ENCODE measurements around the gene SMTNL1. TPM values are rescaled to one million over a fixed set of nuclear protein-coding genes. Genes with fewer than 3 reads are reported as not detected.

Gene SMTNL1
- total RNA-seq, 1 experiment from 2014 or later = not detected

DNA sequence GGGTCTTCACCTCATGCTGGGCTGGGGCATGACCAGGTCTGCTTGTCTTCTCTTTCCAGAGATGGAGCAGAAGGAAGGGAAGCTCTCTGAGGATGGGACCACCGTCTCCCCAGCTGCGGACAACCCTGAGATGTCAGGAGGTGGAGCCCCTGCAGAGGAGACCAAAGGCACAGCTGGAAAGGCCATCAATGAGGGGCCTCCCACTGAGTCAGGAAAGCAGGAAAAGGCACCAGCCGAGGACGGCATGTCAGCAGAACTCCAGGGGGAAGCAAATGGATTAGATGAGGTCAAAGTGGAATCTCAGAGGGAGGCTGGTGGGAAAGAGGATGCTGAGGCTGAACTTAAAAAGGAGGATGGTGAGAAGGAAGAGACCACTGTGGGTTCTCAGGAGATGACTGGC, 5.2 kb downstream of the SMTNL1 start:
- no peak overlapping the region for H3K27ac Mint-ChIP-seq
- H3K79me2 ChIP-seq (ENCODE audit: insufficient read depth, low read length) = no peaks in the 10 kb centered on the region
- H3K4me1 Mint-ChIP-seq = peaks cover 25 to 44% of the 10 kb centered on the region in 2 experiments
- H2BK120ac ChIP-seq (ENCODE audit: low read depth, low read length, poor library complexity, severe bottlenecking) = no peak overlapping the region
- no peaks in the 10 kb centered on the region for H3K27me3 ChIP-seq (ENCODE audit: insufficient read depth, low read length)
- no peak overlapping the region for H4K91ac ChIP-seq (ENCODE audit: insufficient read length, low read depth, low read length)
- no peaks in the 10 kb centered on the region for H3K9me3 ChIP-seq (ENCODE audit: control insufficient read depth, low read depth, low read length)
- H3K36me3 Mint-ChIP-seq (ENCODE audit: insufficient read depth in 1 of 3, low read depth in 3 of 3) = peaks cover 0 to 3% (median 0%) of the 10 kb centered on the region in 3 experiments; a peak in 2 of 7 replicates
- H3K23ac ChIP-seq (ENCODE audit: insufficient read length, low read depth, low read length) = no peak overlapping the region
- H2AK5ac ChIP-seq (ENCODE audit: insufficient read length, low read length) = no peak overlapping the region
- no peak overlapping the region for H3K9ac ChIP-seq (ENCODE audit: extremely low read depth, insufficient read length, low read length)
- no peak overlapping the region for H2BK12ac ChIP-seq (ENCODE audit: insufficient read length, low read depth, low read length)
- H4K20me1 ChIP-seq (ENCODE audit: control insufficient read depth, insufficient read depth, insufficient read length) = no peaks in the 10 kb centered on the region
- no peaks in the 10 kb centered on the region for H3K9me3 Mint-ChIP-seq
- H3K4me1 ChIP-seq (ENCODE audit: insufficient read depth, low read length) = peaks cover 4% of the 10 kb centered on the region; the same call in 1 of the 2 replicates
- H3K27ac ChIP-seq (ENCODE audit: insufficient read length, low read depth, low read length) = no peak overlapping the region
- peak overlapping the region in 1 of 2 experiments; percentile 12; a peak in 1 of 5 replicates for H3K4me3 Mint-ChIP-seq
- H2AFZ ChIP-seq (ENCODE audit: low read length) = no peak overlapping the region
- no peak overlapping the region for H2BK20ac ChIP-seq (ENCODE audit: low read depth, low read length, poor library complexity, severe bottlenecking)
- no peak overlapping the region for H3K56ac ChIP-seq (ENCODE audit: insufficient read length, low read depth, low read length)
- H3T11ph ChIP-seq (ENCODE audit: low read length) = no peak overlapping the region
- no peak overlapping the region for H4K8ac ChIP-seq (replicated peaks; ENCODE audit: insufficient read length, low read depth, low read length)
- no peak overlapping the region for H2BK5ac ChIP-seq (ENCODE audit: insufficient read length, low read length)
- H3K23me2 ChIP-seq (ENCODE audit: insufficient read length, low read depth, low read length, poor library complexity, severe bottlenecking) = no peaks in the 10 kb centered on the region
- no peak overlapping the region for H3K4me2 ChIP-seq (ENCODE audit: insufficient read depth, insufficient read length, low read length)
- H3K18ac ChIP-seq (ENCODE audit: insufficient read length, low read depth, low read length) = no peak overlapping the region
- no peak overlapping the region for H4K5ac ChIP-seq (ENCODE audit: insufficient read length, low read depth, low read length)
- H3K4ac ChIP-seq (ENCODE audit: low read depth, low read length) = no peak overlapping the region
- H2BK15ac ChIP-seq (ENCODE audit: low read depth, low read length) = no peak overlapping the region
- no peak overlapping the region for H3K14ac ChIP-seq (ENCODE audit: insufficient read depth, low read length)
- no CpG with 5 or more reads among the region's 4 CpGs for WGBS (ENCODE audit: extremely low coverage, insufficient read length, low lambda C conversion rate)
- TF ChIP-seq, protein P1, sequence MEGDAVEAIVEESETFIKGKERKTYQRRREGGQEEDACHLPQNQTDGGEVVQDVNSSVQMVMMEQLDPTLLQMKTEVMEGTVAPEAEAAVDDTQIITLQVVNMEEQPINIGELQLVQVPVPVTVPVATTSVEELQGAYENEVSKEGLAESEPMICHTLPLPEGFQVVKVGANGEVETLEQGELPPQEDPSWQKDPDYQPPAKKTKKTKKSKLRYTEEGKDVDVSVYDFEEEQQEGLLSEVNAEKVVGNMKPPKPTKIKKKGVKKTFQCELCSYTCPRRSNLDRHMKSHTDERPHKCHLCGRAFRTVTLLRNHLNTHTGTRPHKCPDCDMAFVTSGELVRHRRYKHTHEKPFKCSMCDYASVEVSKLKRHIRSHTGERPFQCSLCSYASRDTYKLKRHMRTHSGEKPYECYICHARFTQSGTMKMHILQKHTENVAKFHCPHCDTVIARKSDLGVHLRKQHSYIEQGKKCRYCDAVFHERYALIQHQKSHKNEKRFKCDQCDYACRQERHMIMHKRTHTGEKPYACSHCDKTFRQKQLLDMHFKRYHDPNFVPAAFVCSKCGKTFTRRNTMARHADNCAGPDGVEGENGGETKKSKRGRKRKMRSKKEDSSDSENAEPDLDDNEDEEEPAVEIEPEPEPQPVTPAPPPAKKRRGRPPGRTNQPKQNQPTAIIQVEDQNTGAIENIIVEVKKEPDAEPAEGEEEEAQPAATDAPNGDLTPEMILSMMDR (conservative IDR thresholded peaks at IDR 0.05) = no peak
- DNase-seq = no peak
- no peaks in the 10 kb centered on the region for H3K79me1 ChIP-seq (ENCODE audit: insufficient read depth, low read depth, low read length, poor library complexity, severe bottlenecking)
- H3K27me3 Mint-ChIP-seq (ENCODE audit: low read depth) = peaks cover 36% of the 10 kb centered on the region

All from H9 (cell line).